HUDEP-2 (cell line): ENCODE results near the gene PCNX3.

ENCODE experiments used
- DNase-seq, 76 experiments: peaks; one replicate each; lab custom pipeline; 2025; ENCODE audit not compliant: unreplicated experiment in 76 of 76; lab: John Stamatoyannopoulos, UW

PCNX3 gene

DNA sequence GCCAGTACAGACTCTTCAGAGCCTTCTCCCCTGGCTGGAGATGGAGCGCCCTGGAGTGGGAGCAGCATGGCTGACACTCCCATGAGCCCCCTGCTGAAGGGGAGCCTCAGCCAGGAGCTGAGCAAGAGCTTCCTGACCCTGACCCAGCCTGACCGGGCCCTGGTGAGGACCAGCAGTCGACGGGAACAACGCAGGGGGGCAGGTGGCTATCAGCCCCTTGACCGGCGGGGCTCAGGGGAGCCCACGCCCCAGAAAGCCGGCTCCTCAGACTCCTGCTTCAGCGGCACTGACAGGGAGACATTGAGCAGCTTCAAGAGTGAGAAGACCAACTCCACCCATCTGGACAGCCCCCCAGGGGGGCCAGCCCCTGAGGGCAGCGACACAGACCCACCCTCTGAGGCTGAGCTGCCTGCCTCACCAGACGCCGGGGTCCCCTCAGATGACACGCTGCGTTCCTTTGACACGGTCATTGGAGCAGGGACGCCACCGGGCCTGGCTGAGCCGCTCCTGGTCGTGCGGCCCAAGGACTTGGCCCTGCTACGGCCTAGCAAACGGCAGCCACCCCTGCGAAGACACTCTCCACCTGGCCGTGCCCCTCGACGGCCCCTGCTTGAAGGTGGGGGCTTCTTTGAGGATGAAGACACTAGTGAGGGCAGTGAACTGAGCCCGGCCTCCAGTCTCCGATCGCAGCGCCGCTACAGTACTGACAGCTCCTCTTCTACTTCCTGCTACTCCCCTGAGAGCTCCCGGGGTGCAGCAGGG is 2.6 kb downstream of the PCNX3 start:
- DNase-seq: no peak

DNA sequence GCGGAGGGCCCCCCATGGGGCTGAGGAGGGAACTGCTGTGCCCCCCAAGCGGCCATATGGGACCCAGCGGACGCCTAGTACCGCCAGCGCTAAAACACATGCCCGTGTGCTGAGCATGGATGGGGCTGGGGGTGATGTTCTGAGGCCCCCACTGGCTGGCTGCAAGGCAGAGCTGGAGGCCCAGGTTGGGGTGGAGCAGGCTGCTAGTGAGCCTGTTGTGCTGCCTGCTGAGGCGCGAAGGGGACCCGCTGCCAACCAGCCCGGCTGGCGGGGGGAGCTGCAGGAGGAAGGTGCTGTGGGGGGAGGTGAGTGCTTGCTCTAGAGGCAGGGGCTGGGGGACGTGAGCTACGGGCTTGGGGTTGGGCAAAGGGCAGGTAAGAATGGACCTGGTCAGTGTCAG is 3.2 kb downstream of the PCNX3 start:
- no peak for DNase-seq

DNA sequence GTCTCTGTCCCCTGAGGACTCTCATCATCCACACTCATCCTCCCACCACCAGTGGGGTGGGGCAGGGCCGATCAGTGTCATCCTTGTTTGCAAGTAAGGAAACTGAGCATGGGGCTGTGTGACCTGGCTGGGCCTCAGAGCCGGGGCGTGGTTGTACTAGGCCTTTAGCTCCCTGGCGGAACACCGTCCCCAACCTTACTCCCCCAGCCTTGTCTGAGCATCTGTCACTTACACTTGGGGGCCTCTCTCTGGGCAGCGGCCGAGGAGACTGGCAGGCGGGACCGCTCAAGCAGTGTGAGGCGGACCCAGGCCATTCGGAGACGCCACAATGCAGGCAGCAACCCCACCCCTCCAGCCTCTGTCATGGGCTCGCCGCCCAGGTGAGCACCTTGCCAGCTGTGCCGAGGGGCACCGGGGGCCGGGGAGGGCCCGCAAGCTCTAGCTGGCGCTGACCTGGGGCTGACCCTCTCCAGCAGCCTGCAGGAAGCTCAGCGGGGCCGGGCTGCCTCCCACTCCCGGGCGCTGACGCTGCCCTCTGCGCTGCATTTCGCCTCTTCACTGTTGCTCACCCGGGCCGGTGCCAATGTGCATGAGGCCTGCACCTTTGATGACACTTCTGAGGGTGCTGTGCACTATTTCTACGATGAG is 3.8 kb downstream of the PCNX3 start:
- DNase-seq: no peak

DNA sequence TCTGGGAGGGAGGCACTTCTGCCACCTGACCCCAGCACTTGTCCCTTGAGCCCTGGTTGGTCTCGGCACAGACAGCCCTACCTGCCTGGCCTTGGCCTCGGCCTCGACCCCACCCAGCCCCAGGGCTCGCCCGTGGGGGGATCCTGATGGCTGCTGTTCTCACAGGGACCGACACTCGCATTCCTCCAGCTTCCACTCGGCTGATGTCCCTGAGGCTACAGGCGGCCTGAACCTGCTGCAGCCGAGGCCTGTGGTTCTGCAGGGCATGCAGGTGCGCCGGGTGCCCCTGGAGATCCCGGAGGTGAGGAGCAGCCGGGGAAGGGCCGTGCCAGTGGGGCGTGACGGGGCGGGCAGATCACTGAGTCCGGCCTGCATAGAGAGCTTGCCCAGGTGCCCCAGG is 5.1 kb downstream of the PCNX3 start:
- DNase-seq: no peak

DNA sequence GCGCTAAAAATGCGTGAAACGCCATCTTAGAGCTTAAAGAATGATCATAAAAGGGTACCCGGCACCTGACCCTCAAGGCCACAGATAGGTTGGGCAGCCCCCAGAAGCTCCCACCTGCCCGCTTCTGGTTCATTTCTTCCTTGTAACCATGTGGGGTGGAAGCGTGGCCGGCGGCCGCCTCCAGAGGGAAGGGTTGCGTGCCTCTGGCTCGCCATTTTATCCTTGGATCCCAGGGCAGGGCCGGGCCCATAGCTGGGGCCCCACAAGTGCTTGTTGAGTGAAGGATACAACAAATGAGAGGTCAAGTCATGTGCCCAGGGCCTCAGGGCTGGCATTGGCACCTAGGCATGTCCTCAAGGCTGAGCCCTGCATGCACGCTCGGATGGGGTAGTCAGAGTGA is 5.9 kb downstream of the PCNX3 start:
- DNase-seq: no peak

DNA sequence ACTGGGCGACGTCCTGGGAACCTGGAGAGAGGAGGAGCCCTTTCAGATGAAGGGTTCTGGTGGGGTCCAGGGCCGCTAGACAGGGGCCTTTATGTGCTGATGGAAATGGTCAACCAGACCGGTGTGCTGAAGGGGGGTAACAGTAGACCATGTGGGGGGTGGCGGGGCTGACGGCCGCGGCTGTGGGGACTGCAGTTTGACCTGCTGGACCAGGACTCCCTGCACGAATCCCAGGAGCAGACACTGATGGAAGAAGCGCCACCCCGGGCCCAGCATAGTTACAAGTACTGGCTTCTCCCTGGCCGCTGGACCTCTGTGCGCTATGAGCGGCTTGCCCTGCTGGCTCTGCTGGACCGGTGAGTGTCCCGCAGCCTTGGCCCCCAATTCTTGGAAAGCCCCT is 6.4 kb downstream of the PCNX3 start:
- DNase-seq: no peak

DNA sequence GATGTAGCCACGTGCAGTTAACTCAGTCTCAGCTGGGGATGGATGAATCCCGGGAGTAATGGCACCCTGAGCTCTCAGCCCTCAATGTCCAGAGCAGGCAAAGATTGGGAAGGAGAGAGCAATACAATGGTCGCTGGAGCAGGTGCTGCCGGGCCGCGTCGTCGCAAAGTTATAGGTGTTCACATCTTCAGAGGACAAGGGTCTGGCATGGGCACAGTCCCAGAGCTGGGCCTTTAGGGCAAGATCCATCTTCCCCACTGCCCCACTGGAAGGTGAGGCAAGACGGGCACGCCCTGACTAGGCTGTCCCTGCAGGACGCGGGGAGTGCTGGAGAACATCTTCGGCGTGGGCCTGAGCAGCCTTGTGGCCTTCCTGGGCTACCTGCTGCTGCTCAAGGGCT is 7.6 kb downstream of the PCNX3 start:
- no peak for DNase-seq

DNA sequence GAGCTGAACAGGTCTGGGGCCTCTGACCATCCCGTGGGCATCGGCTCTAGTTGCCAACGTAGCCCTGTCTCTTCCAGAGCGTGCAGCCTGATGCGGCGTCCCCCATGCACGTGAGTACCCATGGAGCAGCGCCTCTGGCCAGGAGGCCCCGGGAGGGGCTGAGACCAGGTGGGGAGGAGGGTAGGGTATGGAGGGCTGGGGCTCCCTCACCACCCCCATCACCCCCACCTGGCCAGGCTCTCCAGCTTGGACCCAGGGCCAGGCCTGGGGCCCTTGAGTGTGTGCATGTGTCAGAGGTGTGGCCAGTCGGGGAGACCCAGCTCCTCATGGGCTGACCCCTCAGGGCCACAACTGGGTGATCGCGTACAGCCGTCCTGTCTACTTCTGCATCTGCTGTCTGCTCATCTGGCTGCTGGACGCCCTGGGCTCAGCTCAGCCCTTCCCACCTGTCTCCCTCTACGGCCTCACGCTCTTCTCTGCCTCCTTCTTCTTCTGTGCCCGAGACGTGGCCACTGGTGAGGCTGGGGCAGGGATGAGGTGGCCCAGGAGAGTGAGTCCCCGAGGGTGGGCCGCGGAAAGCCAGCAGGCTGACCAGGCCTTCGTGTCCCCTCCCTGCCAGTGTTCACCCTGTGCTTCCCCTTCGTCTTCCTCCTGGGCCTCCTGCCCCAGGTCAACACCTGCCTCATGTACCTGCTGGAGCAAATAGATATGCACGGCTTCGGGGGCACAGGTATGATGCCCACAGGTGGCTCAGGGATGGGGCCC is 8.5 kb downstream of the PCNX3 start:
- no peak for DNase-seq

DNA sequence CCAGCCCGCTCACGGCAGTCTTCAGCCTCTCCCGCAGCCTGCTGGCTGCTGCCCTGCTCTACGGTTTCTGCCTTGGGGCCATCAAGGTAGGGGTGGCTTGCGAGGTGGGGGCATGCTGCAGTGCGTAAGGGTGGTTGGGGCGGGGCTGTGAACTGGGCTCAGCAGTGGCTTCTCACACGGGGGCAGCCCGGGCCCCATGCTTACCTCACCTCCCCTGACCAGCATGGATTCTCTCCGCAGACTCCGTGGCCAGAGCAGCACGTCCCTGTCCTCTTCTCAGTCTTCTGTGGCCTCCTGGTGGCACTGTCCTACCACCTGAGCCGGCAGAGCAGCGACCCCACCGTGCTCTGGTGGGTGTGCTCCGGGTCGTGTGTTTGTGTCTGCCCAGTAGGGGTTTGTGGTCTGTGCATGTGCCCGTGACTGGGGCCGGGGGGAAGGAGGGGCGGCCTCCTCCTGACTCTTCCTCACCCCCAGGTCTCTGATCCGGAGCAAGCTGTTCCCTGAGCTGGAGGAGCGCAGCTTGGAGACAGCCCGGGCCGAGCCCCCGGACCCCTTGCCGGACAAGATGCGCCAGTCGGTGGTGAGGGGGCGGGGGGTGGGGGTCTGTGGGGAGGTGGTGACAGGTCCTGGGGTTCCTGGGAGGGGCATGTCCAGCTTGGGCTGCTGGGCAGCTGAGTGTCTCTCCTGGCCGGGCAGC is 9.5 kb downstream of the PCNX3 start:
- DNase-seq: no peak

DNA sequence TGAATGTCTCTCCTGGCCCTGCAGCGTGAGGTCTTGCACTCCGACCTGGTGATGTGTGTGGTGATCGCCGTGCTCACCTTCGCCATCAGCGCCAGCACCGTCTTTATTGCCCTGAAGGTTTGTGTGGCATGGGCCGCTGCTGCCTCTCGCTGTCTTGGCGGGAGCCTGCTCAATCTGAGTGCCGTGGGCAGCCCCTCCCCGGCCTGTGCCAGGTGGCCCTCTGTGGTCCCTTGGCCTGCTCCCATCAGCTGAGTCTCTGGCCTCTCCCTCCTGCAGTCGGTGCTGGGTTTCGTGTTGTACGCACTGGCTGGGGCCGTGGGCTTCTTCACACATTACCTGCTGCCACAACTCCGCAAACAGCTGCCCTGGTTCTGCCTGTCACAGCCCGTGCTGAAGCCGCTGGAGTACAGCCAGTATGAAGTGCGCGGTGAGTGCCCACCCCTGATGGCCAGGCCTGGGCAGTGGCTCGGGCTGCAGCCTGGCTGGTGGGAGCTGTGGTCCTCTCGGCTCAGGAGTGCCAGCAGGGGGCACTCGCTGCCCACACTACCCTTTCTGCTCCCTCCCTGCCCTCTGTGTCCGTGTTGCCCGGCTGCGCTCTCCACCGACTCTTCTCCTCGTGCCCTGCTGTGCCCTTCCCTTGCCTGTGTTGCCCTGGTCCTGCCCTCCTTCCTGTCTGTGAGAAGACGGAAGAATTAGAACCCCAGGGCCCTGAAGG is 10.2 kb downstream of the PCNX3 start:
- DNase-seq: peak in 45 of 76 experiments; percentile 3 to 48 (median 29)

DNA sequence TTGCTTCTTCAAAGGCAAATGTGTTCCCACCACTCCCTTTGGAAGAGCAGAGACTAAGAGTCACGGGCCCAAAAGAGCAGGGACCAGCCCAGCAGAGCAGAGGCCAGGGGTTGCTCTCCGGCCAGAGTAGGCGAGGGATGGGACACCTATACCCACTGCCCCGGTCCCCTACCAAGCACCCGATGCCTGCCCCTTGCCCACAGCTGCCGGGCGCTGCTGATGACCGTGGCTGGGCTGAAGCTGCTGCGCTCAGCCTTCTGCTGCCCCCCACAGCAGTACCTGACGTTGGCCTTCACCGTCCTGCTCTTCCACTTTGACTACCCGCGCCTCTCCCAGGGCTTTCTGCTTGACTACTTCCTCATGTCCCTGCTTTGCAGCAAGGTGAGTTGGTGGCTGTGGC is 11.6 kb downstream of the PCNX3 start:
- no peak for DNase-seq

DNA sequence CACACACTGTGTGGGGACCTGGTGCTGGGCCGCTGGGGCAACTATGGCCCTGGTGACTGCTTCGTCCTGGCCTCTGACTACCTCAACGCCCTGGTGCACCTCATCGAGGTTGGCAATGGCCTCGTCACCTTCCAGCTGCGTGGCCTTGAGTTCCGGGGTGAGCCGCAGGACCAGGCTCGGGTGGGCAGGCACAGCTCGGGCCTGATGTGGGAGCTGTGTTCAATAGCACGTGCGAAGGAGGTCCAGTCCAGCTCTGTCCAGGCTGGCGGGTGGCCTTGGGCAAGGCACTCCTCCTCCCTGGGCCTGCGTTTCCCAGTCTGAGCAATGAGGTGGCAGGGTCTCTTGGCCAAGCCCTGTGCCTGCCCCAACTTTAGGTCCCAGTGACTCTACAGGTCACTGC is 14.0 kb downstream of the PCNX3 start:
- DNase-seq: no peak

DNA sequence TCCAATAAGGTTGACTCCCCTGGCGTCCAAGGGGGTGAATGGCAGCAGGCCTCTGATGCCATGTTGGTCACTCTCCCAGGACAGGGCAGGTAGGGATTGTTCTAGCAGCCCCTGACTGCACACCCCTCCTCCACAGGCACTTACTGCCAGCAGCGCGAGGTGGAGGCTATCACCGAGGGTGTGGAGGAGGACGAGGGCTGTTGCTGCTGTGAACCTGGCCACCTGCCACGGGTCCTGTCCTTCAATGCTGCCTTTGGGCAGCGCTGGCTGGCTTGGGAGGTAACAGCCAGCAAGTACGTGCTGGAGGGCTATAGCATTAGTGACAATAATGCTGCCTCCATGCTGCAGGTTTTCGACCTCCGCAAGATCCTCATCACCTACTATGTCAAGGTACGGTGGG is 14.6 kb downstream of the PCNX3 start:
- DNase-seq: peak in 6 of 76 experiments; percentile 8 to 34 (median 12)

DNA sequence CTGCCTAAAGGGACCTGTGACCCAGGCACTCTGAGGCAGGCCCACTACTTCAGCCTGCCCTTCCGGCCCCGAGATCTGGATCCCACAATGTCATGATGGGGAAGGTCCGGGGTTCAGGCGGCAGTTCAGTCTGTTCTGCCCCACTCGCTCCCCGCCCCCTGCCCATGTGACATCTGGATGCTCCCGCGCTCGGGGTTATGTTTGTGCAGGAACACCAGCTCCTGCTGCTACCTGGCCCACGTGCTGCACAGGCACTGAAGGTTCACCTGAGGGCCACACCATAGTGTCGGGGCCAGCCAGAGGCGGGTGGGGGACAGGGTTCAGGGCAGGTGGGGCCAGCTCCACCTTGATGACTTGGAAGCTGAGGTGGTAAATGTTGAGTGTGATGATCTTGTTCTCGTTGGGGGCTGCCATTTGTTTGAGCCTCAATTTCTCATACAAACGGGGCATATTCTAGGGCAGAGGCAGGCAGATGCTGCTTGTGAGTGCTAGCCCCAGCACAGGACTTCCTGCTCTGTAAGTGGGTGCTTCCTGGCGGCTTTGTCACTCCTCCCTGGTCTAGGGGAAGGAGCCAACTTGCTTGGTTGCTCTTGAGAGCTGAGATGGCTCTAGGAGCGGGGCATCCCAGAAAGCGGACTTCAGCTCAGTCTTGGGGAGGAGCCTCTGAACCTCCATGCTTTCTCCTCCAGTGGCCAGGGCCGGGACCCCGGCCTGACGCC is 18.0 kb downstream of the PCNX3 start:
- no peak for DNase-seq

DNA sequence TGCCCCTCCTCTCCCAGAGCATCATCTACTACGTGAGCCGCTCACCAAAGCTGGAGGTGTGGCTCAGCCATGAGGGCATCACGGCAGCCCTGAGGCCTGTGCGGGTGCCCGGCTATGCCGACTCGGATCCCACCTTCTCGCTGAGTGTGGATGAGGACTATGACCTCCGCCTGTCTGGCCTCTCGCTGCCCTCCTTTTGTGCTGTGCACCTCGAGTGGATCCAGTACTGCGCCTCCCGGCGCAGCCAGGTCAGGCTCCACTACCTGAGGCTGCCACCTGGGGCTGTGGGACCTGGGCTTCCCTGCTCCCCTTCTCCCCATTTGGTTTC is 18.5 kb downstream of the PCNX3 start:
- DNase-seq: no peak

DNA sequence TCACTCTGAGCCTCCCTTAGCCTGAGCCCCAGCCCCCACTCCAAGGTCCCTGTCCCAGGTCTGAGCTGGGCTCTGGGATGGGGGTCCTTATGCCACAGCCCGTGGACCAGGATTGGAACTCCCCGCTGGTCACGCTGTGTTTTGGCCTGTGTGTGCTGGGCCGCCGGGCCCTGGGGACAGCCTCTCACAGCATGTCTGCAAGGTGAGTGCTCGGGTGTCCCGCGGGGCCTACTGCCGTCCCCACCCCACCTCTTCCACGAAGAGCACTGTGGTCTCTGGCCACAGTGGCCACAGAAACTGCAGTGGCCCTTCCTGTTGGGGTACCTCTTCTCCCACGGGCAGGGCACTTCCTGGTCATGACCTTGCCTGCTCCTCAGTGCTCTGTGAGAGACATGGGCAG is 18.9 kb downstream of the PCNX3 start:
- DNase-seq: no peak

DNA sequence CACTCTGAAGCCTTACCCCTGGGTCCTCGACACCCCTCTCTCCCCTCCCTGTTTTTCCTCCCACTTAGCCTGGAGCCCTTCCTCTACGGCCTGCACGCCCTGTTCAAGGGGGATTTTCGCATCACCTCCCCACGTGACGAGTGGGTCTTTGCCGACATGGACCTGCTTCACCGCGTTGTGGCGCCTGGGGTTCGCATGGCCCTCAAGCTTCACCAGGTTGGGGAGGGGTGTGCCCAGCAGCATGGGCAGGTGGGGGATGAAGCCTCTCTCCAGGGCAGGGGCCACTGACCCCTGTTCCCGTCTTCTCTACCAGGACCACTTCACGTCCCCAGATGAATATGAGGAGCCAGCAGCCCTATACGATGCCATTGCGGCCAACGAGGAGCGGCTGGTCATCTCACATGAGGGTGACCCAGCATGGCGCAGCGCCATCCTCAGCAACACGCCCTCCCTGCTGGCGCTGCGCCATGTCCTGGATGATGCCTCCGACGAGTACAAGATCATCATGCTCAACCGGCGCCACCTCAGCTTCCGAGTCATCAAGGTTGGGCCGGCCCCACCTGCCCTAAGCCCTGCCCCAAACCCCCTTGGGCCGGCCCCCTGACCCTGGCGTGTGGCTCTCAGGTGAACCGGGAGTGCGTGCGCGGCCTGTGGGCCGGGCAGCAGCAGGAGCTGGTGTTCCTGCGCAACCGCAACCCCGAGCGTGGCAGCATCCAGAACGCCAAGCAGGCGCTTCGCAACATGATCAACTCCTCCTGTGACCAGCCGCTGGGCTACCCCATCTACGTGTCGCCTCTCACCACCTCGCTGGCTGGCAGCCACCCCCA is 19.5 kb downstream of the PCNX3 start:
- peak in 3 of 76 experiments; percentile 6 to 20 (median 16) for DNase-seq

DNA sequence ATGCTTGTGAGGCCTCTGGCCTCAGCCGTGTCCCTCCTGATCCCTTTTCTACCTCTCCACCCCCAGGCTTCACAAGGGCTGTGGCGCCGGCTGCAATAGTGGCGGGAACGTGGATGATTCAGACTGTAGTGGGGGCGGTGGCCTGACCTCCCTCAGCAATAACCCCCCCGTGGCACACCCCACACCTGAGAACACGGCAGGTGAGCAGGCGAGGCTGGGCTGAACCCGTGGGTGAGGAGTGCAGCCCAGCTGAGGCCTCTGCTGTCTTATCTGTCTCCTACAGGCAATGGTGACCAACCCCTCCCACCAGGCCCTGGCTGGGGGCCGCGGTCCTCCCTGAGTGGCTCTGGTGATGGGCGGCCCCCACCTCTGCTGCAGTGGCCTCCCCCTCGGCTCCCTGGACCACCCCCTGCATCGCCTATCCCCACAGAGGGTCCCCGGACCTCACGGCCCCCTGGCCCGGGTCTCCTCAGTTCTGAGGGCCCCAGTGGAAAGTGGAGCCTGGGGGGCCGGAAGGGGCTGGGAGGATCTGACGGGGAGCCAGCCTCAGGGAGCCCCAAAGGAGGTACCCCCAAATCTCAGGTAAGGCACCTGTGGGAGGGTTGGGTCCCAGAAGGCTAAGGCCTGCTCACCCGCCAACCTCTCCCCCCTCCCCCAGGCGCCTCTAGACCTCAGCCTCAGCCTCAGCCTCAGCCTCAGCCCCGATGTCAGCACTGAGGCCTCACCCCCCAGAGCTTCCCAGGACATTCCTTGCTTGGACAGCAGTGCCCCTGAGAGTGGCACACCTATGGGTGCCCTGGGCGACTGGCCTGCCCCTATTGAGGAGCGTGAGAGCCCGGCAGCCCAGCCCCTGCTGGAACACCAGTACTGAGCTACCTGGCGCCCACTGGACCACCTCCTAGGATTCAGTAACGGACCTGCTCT is 20.8 kb downstream of the PCNX3 start:
- peak in 69 of 76 experiments; percentile 6 to 82 (median 62) for DNase-seq
